HCT116 (cell line): ENCODE data around the gene ROR2. TPM values are rescaled to one million over a fixed set of nuclear protein-coding genes. Genes with fewer than 3 reads are reported as not detected.

Source experiments
- ATAC-seq: fragments of 200-7000 bp; cut with Tn5 transposase; 2 replicates; pipeline ENCODE4 v1.9.1; 2020; ENCODE audit warnings: mild to moderate bottlenecking, moderate library complexity
- BruUV-seq: library from RNA; stranded (reverse); fragments of 400-500 nt; replicated peaks from 2 replicates; lab custom pipeline; 2021; lab: Mats Ljungman, UMichigan
- CTCF ChIA-PET: fragments of 300-600 bp; sonication (Branson Sonifier 250); formaldehyde crosslinking; loops from one replicate; lab custom pipeline; 2021; ENCODE audit warnings: antibody characterized with exemption; lab: Charles Lee
- POLR2A ChIA-PET: fragments of 300-600, 350-600 bp; sonication (Branson Sonifier 250); formaldehyde crosslinking; loops from one replicate; lab custom pipeline; 2021; ENCODE audit warnings: antibody characterized with exemption; lab: Charles Lee
- RAD21 ChIA-PET, 2 experiments: fragments of 300-600 bp; sonication (Branson Sonifier 250); formaldehyde crosslinking; loops; one replicate each; lab custom pipeline; 2023; ENCODE audit warnings: low total read pairs in 2 of 2; ENCODE audit not compliant: uncharacterized antibody in 2 of 2, unreplicated experiment in 2 of 2, low non-redundant PET in 1 of 2; lab: Charles Lee
- DNase-seq: peaks from one replicate; pipeline ENCODE4 v3.0.0-alpha.2; 2010; ENCODE audit warnings: low read depth, low spot score
- H2AFZ ChIP-seq: fragments of 200-600 bp; shearing (Covaris generic), sonication (generic); 2 replicates; pipeline ENCODE4 v1.6.1; 2017; ENCODE audit warnings: low read depth, mixed run types, mixed read lengths, antibody characterized with exemption, low read length; ENCODE audit not compliant: poor library complexity, severe bottlenecking
- H3K27ac ChIP-seq: 2 replicates; pipeline ENCODE4 v1.5.1; 2012; ENCODE audit warnings: low read depth, low read length
- H3K27me3 ChIP-seq: fragments of 200-600 bp; sonication (generic); 2 replicates; pipeline ENCODE4 v1.6.1; 2016; ENCODE audit warnings: mixed run types, low read length, mixed read lengths; ENCODE audit not compliant: insufficient read depth
- H3K36me3 ChIP-seq, 2 experiments: fragments of 200-500 bp in 1 of 2; fragments of 200-600 bp in 1 of 2; sonication (Bioruptor generic) in 1 of 2; sonication (generic) in 1 of 2; 2 replicates each; pipeline versions ENCODE4 v1.5.1 to v1.6.1; 2014 to 2016; ENCODE audit warnings: low read length in 2 of 2, inconsistent platforms in 1 of 2, mixed read lengths in 1 of 2, mixed run types in 1 of 2; ENCODE audit not compliant: insufficient read depth in 2 of 2, control insufficient read depth in 1 of 2
- H3K4me1 ChIP-seq, 2 experiments: fragments of 200-600 bp in 1 of 2; sonication (generic) in 1 of 2; 2 replicates each; pipeline versions ENCODE4 v1.5.1 to v1.6.1; 2012 to 2017; ENCODE audit warnings: low read length in 2 of 2, inconsistent platforms in 1 of 2, mild to moderate bottlenecking in 1 of 2, mixed read lengths in 1 of 2, mixed run types in 1 of 2, moderate library complexity in 1 of 2; ENCODE audit not compliant: insufficient read depth in 2 of 2, control insufficient read depth in 1 of 2
- H3K4me2 ChIP-seq: fragments of 200-600 bp; sonication (generic); 2 replicates; pipeline ENCODE4 v1.6.1; 2017; ENCODE audit warnings: mixed run types, low read length, mixed read lengths
- H3K4me3 ChIP-seq, 2 experiments: fragments of 200-600 bp in 1 of 2; sonication (generic) in 1 of 2; replicated peaks in 1 of 2; 2 replicates each; pipeline ENCODE4 v1.5.1; 2011 to 2016; ENCODE audit warnings: low read length in 2 of 2, control low read depth in 1 of 2, low read depth in 1 of 2, mild to moderate bottlenecking in 1 of 2, mixed read lengths in 1 of 2, mixed run types in 1 of 2
- H3K79me2 ChIP-seq: fragments of 200-600 bp; sonication (generic); 2 replicates; pipeline ENCODE4 v1.6.1; 2017; ENCODE audit warnings: mild to moderate bottlenecking, mixed run types, low read length, moderate library complexity, mixed read lengths; ENCODE audit not compliant: insufficient read depth
- H3K9ac ChIP-seq: fragments of 200-600 bp; sonication (generic); 2 replicates; pipeline ENCODE4 v1.6.1; 2016; ENCODE audit warnings: low read length, mixed read lengths
- H3K9me2 ChIP-seq: fragments of 200-600 bp; sonication (generic), shearing (Covaris generic); 2 replicates; pipeline ENCODE4 v1.6.1; 2017; ENCODE audit warnings: mixed run types, mild to moderate bottlenecking, moderate library complexity; ENCODE audit not compliant: insufficient read depth
- H3K9me3 ChIP-seq, 2 experiments: fragments of 200-500 bp in 1 of 2; fragments of 200-600 bp in 1 of 2; sonication (Bioruptor generic) in 1 of 2; sonication (generic) in 1 of 2; 2 replicates each; pipeline ENCODE4 v1.6.1; 2014 to 2017; ENCODE audit warnings: low read length in 2 of 2, mixed read lengths in 2 of 2, inconsistent platforms in 1 of 2, low read depth in 1 of 2, mild to moderate bottlenecking in 1 of 2, mixed run types in 1 of 2, moderate library complexity in 1 of 2; ENCODE audit not compliant: control insufficient read depth in 1 of 2, insufficient read depth in 1 of 2
- H4K20me1 ChIP-seq: fragments of 200-600 bp; sonication (generic), shearing (Covaris generic); 2 replicates; pipeline ENCODE4 v1.6.1; 2017; ENCODE audit warnings: mixed run types, mild to moderate bottlenecking, moderate library complexity; ENCODE audit not compliant: insufficient read depth
- CBX3 ChIP-seq: IDR thresholded peaks from 2 replicates; pipeline ENCODE4 v1.6.1; 2012; ENCODE audit warnings: low read depth
- CEBPB ChIP-seq: IDR thresholded peaks from 2 replicates; pipeline ENCODE4 v1.6.1; 2012; ENCODE audit warnings: low read depth
- ELF1 ChIP-seq: IDR thresholded peaks from 2 replicates; pipeline ENCODE4 v1.6.1; 2012; ENCODE audit warnings: low read depth, borderline replicate concordance
- FOSL1 ChIP-seq: IDR thresholded peaks from 2 replicates; pipeline ENCODE4 v1.6.1; 2012; ENCODE audit warnings: low read depth
- JUND ChIP-seq: IDR thresholded peaks from 2 replicates; pipeline ENCODE4 v1.6.1; 2012
- POLR2A ChIP-seq: IDR thresholded peaks from 2 replicates; pipeline ENCODE4 v1.7.0; 2011; ENCODE audit warnings: borderline replicate concordance; ENCODE audit not compliant: insufficient read depth, insufficient read length; ENCODE audit errors: extremely low read depth
- POLR2AphosphoS5 ChIP-seq: IDR thresholded peaks from 2 replicates; pipeline ENCODE4 v1.6.1; 2011; ENCODE audit warnings: mild to moderate bottlenecking, low read depth, low read length, moderate library complexity
- RAD21 ChIP-seq: IDR thresholded peaks from 2 replicates; pipeline ENCODE4 v1.6.1; 2012; ENCODE audit warnings: low read depth, mild to moderate bottlenecking
- SIN3A ChIP-seq: IDR thresholded peaks from 2 replicates; pipeline ENCODE4 v1.6.1; 2012; ENCODE audit warnings: low read depth
- SRF ChIP-seq: IDR thresholded peaks from 2 replicates; pipeline ENCODE4 v1.6.1; 2012; ENCODE audit warnings: low read depth
- YY1 ChIP-seq: IDR thresholded peaks from 2 replicates; pipeline ENCODE4 v1.6.1; 2011; ENCODE audit warnings: low read length, low read depth, moderate library complexity, mild to moderate bottlenecking; ENCODE audit not compliant: insufficient replicate concordance; ENCODE audit errors: extremely low read depth
- ZFX ChIP-seq: fragments of 450-650 bp; IDR thresholded peaks from 2 replicates; pipeline ENCODE4 v1.6.1; 2017
- ZNF274 ChIP-seq: fragments of 200-500 bp; sonication (Bioruptor generic); IDR thresholded peaks from 2 replicates; pipeline ENCODE4 v1.6.1; 2014; ENCODE audit warnings: mild to moderate bottlenecking, low read depth, low read length, inconsistent platforms
- intact Hi-C: fragments of 100-400 bp; cut with micrococcal nuclease; formaldehyde crosslinking; loops from 2 replicates; pipeline ENCODE4 v1.10.0; 2022
- total RNA-seq: library from RNA; stranded (reverse); gene quantifications from one replicate; pipeline ENCODE4 v1.2.1, GENCODE V29; 2021; ENCODE audit not compliant: unreplicated experiment
- TF ChIP-seq, protein P1 (sequence below): IDR thresholded peaks from 2 replicates; pipeline ENCODE4 v1.6.1; 2012
- TF ChIP-seq, protein P2 (sequence below), 3 experiments: fragments of 200-600 bp in 1 of 3; sonication (generic) in 1 of 3; IDR thresholded peaks in 2 of 3; conservative IDR thresholded peaks in 1 of 3; 2 replicates each; pipeline ENCODE4 v1.5.1; 2012 to 2017; ENCODE audit warnings: low read depth in 2 of 3, low read length in 2 of 3, antibody characterized with exemption in 1 of 3, borderline replicate concordance in 1 of 3, control low read depth in 1 of 3, mild to moderate bottlenecking in 1 of 3, mixed read lengths in 1 of 3, mixed run types in 1 of 3, moderate library complexity in 1 of 3; ENCODE audit not compliant: insufficient read depth in 1 of 3
- TF ChIP-seq, protein P3 (sequence below): IDR thresholded peaks from 2 replicates; pipeline ENCODE4 v1.6.1; 2012; ENCODE audit warnings: low read depth
- TF ChIP-seq, protein P4 (sequence below): IDR thresholded peaks from 2 replicates; pipeline ENCODE4 v1.6.1; 2012

ROR2 gene
- total RNA-seq, 1 experiment from 2014 or later: 15.7 TPM

DNA sequence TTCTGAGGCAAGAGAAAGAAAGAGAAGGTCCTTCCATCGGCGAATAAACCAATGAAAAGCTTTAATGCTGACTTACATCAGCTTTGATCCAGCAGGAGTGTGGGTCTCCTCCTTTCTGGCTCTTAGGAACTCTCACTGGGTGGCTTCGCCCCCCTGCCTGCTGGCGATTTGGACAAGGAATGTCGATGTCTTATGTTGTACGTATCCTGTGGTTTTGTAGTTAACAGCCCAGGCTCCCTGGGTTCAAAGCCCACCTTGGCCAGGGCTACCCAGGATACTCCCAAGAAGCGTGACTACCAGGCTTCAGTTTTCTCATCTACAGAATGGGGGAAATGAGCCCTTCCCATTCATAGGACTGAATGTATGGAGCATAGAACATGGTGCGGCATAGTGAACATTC is 124.2 kb downstream of the ROR2 start:
- TF ChIP-seq, protein P1, sequence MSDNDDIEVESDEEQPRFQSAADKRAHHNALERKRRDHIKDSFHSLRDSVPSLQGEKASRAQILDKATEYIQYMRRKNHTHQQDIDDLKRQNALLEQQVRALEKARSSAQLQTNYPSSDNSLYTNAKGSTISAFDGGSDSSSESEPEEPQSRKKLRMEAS: no peak
- TF ChIP-seq SRF (no peak), SIN3A (no peak), CBX3 (no peak), POLR2A (no peak), JUND (no peak), YY1 (no peak), ZFX (no peak), RAD21 (no peak), ELF1 (no peak), FOSL1 (no peak), POLR2AphosphoS5 (no peak), CEBPB (no peak), ZNF274 (no peak)
- TF ChIP-seq, protein P2, sequence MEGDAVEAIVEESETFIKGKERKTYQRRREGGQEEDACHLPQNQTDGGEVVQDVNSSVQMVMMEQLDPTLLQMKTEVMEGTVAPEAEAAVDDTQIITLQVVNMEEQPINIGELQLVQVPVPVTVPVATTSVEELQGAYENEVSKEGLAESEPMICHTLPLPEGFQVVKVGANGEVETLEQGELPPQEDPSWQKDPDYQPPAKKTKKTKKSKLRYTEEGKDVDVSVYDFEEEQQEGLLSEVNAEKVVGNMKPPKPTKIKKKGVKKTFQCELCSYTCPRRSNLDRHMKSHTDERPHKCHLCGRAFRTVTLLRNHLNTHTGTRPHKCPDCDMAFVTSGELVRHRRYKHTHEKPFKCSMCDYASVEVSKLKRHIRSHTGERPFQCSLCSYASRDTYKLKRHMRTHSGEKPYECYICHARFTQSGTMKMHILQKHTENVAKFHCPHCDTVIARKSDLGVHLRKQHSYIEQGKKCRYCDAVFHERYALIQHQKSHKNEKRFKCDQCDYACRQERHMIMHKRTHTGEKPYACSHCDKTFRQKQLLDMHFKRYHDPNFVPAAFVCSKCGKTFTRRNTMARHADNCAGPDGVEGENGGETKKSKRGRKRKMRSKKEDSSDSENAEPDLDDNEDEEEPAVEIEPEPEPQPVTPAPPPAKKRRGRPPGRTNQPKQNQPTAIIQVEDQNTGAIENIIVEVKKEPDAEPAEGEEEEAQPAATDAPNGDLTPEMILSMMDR (IDR thresholded peaks at IDR 0.05 in 2 of 3, conservative IDR thresholded peaks at IDR 0.05 in 1 of 3; ENCODE audit: borderline replicate concordance in 1 of 3, insufficient read depth in 1 of 3, low read depth in 2 of 3, low read length in 2 of 3): no peak
- TF ChIP-seq, protein P3, sequence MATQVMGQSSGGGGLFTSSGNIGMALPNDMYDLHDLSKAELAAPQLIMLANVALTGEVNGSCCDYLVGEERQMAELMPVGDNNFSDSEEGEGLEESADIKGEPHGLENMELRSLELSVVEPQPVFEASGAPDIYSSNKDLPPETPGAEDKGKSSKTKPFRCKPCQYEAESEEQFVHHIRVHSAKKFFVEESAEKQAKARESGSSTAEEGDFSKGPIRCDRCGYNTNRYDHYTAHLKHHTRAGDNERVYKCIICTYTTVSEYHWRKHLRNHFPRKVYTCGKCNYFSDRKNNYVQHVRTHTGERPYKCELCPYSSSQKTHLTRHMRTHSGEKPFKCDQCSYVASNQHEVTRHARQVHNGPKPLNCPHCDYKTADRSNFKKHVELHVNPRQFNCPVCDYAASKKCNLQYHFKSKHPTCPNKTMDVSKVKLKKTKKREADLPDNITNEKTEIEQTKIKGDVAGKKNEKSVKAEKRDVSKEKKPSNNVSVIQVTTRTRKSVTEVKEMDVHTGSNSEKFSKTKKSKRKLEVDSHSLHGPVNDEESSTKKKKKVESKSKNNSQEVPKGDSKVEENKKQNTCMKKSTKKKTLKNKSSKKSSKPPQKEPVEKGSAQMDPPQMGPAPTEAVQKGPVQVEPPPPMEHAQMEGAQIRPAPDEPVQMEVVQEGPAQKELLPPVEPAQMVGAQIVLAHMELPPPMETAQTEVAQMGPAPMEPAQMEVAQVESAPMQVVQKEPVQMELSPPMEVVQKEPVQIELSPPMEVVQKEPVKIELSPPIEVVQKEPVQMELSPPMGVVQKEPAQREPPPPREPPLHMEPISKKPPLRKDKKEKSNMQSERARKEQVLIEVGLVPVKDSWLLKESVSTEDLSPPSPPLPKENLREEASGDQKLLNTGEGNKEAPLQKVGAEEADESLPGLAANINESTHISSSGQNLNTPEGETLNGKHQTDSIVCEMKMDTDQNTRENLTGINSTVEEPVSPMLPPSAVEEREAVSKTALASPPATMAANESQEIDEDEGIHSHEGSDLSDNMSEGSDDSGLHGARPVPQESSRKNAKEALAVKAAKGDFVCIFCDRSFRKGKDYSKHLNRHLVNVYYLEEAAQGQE: no peak
- TF ChIP-seq, protein P4, sequence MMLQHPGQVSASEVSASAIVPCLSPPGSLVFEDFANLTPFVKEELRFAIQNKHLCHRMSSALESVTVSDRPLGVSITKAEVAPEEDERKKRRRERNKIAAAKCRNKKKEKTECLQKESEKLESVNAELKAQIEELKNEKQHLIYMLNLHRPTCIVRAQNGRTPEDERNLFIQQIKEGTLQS: no peak
- no peak overlapping the region for H3K4me2 ChIP-seq
- CTCF ChIA-PET: no interaction called here
- H4K20me1 ChIP-seq: no peaks in the 10 kb centered on the region
- H3K79me2 ChIP-seq: no peaks in the 10 kb centered on the region
- RAD21 ChIA-PET: no interaction called here
- intact Hi-C loops: no loop called here
- H3K27ac ChIP-seq: no peak overlapping the region
- BruUV-seq: no TSS peak
- H3K27me3 ChIP-seq: no peaks in the 10 kb centered on the region
- H2AFZ ChIP-seq: no peak overlapping the region
- H3K9ac ChIP-seq: no peak overlapping the region
- no peak for DNase-seq
- no peaks in the 10 kb centered on the region for H3K36me3 ChIP-seq
- POLR2A ChIA-PET: no interaction called here
- H3K9me3 ChIP-seq: no peaks in the 10 kb centered on the region
- no peak for ATAC-seq
- H3K4me3 ChIP-seq: no peak overlapping the region
- H3K4me1 ChIP-seq: peaks cover 0 to 9% of the 10 kb centered on the region in 2 experiments; a peak in 2 of 4 replicates
- H3K9me2 ChIP-seq: no peaks in the 10 kb centered on the region
